RPMI7951 (cell line): Measurements from ENCODE around the gene SLC24A4. TPM values are rescaled to one million over a fixed set of nuclear protein-coding genes. Genes with fewer than 3 reads are reported as not detected.

Experiments used
- DNase-seq: peaks from one replicate; pipeline ENCODE4 v3.0.0-alpha.2; 2012; ENCODE audit warnings: low read depth
- total RNA-seq: library from RNA; depleted of rRNA; stranded (reverse); fragments of >200 nt; shearing (Covaris generic); gene quantifications from 2 replicates; pipeline ENCODE4 v1.2.3, GENCODE V29; 2014

The SLC24A4 gene
- total RNA-seq, 1 experiment from 2014 or later, result not detected

DNA sequence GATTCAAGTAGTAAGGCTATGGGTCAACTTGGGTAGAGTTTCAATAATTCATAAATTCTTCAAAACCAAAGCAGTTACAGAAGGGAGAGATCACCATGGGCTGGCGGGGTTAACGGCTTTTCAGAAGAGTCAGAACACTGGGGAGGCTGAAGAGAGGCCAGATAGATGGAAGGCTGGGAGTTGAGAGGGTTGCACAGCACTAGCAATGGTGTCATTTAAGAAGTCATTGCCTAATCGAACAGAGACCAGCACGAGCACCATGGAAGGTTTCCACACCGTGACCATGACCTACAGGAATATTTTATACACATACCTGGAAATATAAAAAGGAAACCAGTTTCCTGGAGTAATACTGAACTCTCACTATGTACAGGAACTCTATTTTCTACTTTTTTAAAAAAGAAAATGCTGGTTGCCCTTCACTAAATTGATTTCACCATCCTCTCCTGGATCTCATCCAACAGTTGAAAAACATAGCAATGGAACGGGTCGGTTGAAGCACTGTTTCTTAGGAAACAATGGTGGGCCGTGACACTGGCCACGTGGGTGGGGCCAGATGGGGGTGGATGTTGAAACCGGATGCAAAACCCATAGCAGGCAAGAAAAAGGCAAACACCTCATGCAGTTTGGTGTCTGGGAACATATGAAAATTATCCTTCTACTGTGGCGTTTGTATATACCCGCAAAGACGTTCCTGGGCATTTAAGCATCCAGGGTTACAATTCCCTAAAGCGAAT lies 152.7 kb downstream of the SLC24A4 start:
- peak; percentile 48 for DNase-seq

DNA sequence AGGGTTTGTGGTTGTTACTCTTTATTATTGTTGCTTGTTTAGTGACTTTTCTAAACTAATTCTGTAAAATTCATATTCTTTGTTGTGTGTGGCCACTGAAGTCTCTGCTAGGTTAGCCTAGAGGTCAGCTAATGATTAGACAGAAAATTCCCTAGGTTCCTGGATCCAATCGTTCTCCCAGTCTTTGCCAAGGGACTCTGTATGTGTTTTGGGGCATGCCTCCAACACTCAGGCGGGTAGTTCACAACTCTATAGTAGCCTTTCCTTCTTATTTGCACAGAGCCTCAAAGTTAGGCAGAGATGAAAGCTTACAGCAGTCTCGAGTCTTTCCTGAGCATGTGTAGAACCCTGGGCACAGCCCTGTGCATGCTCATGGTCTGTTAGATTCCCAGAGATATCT lies 157.9 kb downstream of the SLC24A4 start:
- DNase-seq, result no peak

GRCh38 chr14:92481386-92481785 lies 158.4 kb downstream of the SLC24A4 start:
- DNase-seq, result peak; percentile 43

DNA sequence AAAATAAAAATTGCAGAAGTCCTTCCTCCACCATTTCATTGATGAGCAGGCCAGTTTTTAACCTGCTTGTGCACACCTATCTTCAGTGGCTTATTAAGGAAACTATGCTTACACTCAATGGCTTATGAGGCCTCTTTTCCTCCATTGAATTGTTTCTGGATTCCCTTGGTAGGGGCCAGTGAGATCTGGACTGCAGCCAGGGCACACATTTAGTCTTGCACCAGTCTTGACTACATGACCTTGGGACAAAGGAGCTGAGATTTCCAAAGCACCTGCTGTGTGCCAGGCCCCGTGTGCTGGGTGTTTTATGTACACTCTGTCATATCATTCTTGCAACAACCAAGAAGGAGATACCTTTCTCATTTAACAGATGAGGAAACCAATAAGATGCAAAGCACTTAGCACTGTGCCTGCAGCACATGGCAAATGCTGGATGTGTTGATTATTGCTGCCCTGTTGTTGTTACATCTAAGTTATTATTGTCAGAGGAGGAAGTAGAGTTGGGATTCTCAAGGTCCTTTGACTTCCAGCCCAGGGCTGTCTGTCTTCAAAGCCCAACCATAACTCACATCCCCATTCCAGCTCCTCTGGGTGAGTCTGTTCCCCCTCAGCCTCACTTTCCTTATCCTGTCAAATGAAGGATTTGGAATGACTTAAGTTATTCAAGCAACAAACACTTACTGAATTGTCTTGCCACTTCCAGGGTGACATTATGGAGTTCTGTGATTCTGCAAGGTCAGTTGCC lies 159.0 kb downstream of the SLC24A4 start:
- no peak for DNase-seq

GRCh38 chr14:92482621-92483319 lies 159.8 kb downstream of the SLC24A4 start:
- DNase-seq, result no peak

DNA sequence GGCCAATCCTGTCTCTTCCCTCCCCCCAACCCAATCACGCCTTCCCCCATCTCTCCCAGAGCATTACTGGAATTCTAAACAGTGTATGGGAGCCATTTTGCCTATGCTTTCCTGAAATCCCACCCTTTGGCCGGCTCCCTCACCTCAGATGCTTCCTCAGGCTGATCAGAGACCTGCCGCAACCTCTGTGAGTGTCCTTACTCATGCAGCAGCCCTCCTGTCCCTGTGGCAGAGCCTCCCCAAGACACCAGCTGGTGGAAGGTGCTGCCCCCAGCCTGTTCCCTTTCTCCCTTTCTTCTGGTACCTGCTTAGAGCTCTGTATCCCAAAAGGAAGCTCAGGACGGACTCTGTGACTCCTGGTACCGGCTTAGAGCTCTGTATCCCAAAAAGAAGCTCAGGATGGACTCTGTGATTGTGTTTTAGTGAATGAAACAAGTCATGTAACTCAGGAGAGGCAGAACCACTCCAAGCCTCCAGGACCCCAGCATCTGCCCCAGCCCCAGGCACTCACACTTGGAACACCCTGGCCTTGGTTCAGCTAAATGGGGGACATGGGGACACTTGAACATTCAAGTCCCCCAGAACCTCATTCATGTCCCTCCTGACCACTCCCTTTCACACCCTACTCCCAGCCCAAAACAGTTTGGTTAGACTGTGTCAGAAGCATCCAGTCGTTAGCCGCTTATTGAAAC lies 161.3 kb downstream of the SLC24A4 start:
- DNase-seq, result no peak

- no peak for DNase-seq
These were observed 163.9 kb downstream of the SLC24A4 start for GRCh38 chr14:92486881-92487280.

- DNase-seq, result no peak
These were observed 164.7 kb downstream of the SLC24A4 start for GRCh38 chr14:92487513-92488133.

- DNase-seq, result no peak
These were observed 166.7 kb downstream of the SLC24A4 start for GRCh38 chr14:92489394-92490238.

- DNase-seq, result peak; percentile 8
These were observed 167.4 kb downstream of the SLC24A4 start for GRCh38 chr14:92490239-92490959.

DNA sequence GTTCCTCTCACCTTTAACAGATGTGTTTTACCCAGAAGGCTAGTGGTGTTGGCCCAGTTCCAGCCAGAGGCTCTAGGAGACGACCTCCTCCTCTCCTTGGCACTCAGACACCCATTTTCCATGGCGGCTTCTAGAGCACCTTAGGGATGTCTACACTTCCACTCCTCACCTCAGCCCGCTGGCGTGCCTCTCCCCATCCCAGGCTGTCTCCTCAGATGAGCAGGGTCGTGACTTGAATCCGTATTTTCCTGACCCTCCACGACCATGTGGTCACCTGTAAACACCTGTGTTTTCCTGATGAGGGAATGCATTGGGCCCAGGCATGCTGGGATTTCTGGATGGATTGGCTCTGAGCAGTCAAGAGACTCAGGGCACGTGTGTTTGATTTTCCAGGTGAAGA lies 168.8 kb downstream of the SLC24A4 start:
- no peak for DNase-seq

DNA sequence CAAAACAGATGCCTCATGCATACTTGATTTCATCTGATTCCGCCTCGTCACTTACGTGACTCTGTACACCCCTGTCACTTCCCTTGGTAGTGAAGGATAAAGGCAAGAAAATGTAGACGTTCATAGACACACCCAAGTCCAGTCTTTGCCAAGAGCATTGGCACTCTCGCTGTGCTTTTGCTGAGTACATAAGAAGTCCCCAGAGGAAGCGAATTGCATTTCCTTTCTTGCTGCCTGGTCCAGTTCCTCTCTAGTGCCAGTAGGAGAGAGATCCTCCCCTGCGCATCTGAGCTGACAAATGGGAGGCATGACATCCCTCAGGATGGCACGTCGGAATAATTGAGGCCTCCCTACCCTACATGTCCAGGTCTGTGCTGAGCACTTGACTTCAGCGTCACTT lies 169.3 kb downstream of the SLC24A4 start:
- no peak for DNase-seq

- no peak for DNase-seq
These were observed 170.1 kb downstream of the SLC24A4 start for GRCh38 chr14:92493024-92493423.

- no peak for DNase-seq
These were observed 170.5 kb downstream of the SLC24A4 start for GRCh38 chr14:92493492-92493891.

GRCh38 chr14:92494512-92494911 lies 171.5 kb downstream of the SLC24A4 start:
- no peak for DNase-seq

DNA sequence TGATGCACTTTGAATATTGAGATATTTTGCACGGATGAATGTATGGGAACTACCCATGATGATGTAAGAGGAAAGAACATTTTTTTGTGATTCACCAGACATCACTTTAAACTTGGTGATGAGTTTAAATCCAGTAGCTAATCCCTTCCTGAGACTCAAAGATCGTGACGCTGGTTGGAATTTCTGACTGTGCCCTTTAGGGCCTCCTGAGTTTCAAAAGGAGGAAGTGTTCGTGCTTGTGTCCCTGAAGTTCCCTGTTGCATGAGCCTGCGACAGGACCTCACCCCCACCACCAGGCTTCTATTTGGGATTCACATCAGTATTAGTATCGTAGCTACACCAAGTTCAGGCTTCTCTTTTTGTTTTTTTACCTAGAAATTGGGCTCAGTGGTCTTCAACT lies 172.1 kb downstream of the SLC24A4 start:
- peak; percentile 24 for DNase-seq

DNA sequence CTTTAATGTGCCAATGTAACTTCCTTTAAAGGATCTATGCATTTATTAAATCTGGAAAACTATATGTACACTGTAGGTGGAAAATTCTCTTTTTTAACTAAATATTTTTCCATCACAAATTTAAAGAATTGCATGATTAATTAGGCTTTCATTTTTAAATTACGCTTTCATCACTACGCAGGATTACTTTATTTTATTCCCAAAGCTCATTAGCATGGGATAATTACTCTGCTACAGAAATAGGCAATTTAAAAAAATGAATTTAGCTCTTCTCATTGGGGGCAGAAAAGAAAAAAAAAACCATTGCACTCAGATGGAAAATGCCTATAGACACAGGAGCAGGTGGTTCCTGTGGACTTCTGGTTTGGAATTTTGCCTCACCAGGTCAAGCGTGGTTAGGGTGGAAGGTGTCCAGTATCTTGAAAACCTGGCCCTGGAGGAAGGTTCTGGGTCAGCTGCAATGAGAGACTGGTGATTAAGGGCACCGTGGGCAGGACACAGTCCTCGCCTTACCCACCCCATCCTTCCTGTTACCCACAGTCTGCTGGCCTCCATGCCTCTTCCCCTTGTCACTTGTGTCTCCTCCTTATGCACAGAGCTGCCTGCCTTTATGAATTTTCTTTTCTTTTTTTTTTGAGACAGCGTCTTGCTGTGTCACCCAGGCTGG lies 173.4 kb downstream of the SLC24A4 start:
- no peak for DNase-seq

GRCh38 chr14:92497391-92497790 lies 174.4 kb downstream of the SLC24A4 start:
- no peak for DNase-seq

- no peak for DNase-seq
These were observed 176.3 kb downstream of the SLC24A4 start for GRCh38 chr14:92499234-92499633.
